GM18873 (cell line): ENCODE data around the gene MYO18A.
"Not testable (repeated sequence)": the region's sequence is repeated elsewhere in the genome, so short reads cannot be mapped to it uniquely, and the experiment has no call there.

Experiments used
- ATAC-seq: cut with Tn5 transposase; IDR thresholded peaks from one replicate; pipeline ENCODE4 v1.9.1; 2021; ENCODE audit warnings: mild to moderate bottlenecking, moderate library complexity, moderate number of reproducible peaks; ENCODE audit not compliant: unreplicated experiment, low FRiP score

MYO18A gene, protein sequence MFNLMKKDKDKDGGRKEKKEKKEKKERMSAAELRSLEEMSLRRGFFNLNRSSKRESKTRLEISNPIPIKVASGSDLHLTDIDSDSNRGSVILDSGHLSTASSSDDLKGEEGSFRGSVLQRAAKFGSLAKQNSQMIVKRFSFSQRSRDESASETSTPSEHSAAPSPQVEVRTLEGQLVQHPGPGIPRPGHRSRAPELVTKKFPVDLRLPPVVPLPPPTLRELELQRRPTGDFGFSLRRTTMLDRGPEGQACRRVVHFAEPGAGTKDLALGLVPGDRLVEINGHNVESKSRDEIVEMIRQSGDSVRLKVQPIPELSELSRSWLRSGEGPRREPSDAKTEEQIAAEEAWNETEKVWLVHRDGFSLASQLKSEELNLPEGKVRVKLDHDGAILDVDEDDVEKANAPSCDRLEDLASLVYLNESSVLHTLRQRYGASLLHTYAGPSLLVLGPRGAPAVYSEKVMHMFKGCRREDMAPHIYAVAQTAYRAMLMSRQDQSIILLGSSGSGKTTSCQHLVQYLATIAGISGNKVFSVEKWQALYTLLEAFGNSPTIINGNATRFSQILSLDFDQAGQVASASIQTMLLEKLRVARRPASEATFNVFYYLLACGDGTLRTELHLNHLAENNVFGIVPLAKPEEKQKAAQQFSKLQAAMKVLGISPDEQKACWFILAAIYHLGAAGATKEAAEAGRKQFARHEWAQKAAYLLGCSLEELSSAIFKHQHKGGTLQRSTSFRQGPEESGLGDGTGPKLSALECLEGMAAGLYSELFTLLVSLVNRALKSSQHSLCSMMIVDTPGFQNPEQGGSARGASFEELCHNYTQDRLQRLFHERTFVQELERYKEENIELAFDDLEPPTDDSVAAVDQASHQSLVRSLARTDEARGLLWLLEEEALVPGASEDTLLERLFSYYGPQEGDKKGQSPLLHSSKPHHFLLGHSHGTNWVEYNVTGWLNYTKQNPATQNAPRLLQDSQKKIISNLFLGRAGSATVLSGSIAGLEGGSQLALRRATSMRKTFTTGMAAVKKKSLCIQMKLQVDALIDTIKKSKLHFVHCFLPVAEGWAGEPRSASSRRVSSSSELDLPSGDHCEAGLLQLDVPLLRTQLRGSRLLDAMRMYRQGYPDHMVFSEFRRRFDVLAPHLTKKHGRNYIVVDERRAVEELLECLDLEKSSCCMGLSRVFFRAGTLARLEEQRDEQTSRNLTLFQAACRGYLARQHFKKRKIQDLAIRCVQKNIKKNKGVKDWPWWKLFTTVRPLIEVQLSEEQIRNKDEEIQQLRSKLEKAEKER (N-terminal part only)

DNA sequence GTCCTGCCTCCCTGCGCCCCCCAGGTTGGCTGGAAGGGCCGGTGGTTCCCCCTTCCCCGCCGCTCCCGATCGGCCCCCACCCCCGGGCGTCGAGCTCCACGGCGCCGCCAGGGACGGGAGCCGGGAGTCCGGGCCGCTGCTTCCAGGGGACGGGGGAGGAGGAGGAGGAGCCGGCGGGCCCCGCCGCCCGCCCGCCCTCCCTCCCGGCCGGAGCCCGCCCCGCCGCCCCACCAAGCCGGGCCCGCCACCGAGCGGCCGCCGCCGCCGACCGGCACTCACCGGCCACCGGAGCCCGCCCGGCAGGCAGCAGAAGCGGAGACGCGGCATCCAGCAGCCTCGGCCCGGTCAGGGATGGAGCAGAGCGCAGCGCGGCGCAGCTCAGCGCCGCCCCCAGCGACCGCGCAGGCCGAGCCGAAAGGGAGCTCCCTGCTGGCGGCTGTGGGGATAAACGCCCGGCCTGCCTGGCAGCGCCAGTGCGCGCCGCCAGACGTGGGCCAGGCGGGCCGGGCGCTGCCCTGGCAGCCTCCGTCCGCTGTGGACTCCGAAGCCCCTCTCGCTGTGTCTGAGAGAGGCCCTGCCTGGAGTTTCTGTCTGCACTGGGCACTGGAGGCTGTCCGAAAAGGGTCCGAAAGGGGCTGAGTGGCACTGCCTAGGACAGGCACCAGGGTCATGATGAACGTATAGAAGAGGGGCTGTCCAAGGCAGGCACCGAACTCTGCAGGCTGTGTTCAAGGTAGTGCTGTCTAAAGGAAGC, at the start of gene MYO18A:
Gene MYO18A (minus strand): TSS at position 365 of the 754 bp plus-strand sequence. CDS start 13,458 bp downstream, outside the sequence.
- peak; percentile 62 for ATAC-seq

DNA sequence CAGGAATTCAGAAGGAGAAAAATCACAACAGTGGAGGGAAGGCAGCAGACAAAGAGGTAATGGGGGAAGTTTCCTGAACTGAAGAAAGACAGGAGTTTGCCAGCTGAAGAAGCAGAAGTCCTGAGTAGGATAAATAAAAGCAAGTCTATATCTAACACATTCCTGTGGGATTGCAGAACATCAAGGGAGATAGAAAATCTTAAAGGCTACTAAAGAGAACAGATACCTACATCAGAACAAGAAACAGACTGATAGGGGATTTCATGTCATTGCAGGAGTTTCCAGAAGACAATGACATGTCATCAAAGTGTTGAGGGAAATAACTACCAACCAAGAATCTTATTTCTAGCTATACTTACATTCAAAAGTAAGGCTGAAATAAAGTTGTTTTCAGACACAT, 45.2 kb upstream of the MYO18A start:
- ATAC-seq, result no peak

DNA sequence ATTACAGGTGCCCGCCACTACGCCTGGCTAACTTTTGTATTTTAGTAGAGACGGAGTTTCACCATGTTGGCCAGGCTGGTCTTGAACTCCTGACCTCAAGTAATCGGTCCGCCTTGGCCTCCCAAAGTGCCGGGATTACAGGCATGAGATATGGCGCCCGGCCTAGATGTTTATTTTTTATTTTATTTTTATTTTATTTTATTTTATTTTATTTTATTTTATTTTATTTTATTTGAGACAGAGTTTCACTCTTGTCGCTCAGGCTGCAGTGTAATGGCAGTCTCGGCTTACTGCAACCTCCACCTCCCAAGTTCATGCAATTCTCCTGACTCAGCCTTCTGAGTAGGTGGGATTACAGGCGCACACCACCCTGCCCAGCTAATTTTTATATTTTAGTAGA, 41.1 kb upstream of the MYO18A start:
- not testable (repeated sequence) for ATAC-seq

DNA sequence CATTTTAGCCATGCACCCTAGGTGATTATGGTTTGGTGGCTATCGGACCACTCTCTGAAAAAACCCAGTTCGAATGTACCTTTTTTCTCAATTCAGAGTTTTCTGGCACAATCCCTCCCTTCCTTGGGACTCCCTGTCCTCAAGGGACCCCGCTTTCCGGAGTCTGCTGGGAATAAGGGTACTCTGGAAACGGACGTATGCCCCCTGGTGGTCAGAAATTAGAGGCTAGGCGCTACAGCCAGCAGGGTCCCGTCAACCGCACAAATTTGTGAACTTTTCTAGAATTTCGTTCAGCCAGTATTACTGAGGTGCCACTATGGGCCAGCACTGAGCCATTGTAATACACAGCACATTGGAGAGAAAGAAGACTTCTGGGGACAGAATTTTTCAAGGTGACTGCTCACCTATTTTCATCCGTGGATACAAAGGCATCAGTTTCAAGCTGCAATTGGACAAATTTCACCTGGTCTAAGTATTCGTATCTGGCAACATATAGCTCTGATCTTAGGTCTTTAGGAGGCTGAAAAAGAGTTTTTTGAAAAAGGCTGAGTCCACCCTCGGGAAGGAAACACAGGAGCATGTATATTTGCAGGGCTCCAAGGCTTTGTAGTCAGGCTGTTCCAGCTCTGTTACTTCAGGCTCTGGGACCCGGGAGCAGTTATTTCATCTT, 39.3 kb upstream of the MYO18A start:
- no peak for ATAC-seq

DNA sequence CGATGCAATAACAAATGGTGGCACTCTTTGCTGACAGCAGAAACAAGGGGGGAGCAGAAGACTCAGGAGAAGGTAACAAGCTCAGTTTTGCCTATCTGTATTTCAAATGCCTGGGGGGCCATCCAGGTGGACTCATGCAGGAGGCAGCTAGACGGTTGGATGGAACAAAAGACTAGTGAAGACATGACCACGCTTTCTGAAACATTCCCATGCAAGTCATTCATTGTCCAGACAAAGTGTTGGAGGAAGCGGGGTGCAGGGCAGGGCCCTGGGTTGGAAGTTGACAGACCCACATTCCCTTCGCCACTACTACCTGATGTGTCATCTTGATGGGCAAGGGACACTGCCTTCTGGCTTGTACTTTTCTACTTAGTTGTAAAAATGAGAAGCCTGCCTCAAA, 36.7 kb upstream of the MYO18A start:
- ATAC-seq, result no peak

DNA sequence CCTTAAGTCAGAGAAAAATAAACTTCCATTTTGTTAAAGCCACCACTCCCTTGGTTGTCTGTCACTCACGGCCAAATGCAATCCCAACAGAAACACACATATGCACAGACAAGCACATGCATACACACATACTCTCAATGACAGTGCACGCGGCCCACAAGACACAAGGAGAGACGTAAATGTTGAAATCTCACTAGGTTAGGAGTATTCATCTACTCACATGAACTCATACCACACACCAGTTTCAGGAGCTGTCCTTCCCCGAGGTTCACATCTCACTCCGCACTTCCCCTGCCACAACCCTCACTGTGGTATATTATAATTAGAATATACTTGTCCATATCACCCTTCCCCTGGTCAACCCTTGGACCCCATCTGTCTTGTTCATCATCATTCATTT, 36.0 kb upstream of the MYO18A start:
- no peak for ATAC-seq

DNA sequence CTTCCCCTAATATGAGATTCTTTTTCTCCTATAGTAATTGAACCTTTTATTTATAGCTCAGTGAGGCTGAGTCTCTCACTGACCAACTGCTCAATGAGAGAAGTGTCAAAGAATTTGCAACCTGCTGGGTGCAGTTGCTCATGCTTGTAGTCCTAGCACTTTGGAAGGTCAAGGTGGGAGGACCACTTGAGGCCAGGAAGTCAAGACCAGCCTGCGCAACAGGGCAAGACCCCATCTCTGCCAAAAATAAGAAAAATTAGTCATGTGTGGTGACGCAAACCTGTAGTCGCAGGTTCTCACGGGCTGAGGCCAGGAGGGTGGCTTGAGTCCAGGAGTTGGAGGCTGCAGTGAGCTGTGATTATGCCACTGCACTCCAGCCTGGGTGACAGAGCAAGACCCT, 35.5 kb upstream of the MYO18A start:
- ATAC-seq, result no peak

DNA sequence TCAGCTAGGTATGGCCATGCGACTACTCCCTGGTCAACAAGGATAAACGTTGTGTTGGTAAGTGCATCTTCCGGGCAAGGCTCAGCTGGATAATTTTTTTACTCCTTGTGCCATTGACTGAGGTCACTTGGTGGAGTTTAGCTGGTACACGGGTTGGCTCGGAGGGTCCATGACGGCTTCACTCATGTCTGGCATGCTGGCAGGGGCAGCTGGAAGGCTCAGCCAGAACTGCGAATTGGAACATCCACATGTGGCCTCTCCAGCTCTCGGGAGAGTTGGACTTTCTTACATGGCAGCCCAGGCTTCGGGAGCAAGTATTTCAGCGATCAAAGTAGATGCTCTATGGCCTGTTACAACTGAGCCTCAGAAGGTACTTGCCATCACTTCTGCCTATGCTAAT, 35.0 kb upstream of the MYO18A start:
- no peak for ATAC-seq

DNA sequence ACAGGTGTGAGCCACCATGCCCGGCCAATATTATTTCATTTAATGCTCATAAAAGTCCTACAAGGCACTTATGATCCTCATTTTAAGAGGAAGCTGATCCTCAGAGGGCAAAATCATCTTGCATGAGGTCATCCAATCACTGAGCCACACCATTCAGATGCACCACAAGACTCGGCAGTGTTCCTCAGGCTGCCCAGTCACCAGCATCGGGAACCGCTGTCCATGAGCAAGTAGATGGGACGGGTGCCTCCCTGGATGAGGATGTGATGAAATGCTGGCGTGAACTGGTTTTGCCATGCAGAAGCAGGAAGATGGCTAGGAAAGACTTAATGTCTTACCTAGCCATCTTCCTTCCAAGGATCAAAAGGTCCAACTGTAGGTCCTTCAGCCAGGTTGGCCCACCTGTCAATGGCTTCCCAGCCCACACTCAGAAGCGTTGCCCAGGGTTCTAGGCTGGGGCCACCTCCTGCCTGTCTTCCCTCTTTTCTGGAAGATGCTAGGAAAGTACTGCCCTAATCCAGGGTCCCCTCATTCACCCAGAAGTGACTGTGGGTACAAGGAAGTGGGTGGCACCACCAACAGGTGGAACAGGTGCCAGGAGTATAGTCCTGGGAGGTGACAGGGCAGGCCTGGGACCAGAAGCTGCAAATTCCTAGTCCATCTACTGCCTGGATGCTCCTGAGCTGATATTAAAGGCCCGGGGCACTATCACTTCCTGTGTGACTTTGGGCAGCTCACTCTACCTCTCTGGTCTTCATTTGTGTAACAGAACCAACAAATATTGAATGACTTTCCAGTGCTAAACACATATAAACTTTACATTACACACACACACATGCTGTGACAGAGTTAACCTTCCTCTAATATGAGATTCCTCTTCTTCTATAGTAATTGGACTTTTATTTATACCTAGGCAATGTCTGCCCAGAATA, 34.3 kb upstream of the MYO18A start:
- ATAC-seq, result no peak

DNA sequence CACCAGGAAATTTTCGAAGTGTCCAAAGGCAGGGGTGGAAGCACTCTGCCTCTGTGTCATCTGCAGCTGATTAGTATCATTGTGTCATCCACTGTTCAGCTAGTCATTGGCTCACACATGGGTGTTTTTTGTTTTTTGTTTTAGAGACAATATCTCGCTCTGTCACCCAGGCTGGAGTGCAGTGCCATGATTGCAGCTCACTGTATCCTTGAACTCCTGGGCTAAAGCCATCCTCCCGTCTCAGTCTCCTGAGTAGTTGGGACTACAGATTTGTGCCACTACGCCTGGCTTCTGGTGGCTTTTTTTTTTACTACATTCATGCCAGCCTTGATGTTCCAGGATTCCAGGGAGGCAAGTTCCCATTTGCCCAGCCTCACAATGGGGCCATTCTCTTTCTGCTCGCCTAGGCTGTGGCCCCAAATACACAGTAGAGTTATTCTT, 32.5 kb upstream of the MYO18A start:
- ATAC-seq, result no peak

DNA sequence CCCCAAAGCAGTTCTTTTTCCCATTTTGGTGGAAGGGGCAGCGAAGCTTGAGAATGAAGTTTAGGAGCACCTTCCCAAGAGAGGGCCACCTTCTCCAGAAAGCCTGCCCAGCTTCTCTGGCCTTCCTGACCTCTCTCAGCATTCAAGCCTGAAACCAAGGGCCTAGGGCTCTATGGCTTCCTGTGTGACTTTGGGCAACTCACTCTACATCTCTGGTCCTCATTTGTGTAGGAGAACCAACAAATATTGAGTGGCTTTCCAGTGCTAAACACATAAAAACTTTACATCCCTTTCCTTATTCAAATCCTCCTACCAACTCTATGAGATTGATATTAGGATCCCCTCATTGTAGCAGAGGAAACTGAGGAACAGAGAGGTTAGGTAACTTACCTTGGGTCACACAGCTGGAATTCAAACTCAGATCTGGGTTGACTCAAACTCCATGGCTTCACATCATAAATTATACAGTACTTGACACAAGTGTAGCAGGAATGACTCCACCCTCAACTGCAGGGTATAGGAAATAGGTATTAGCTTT, 32.0 kb upstream of the MYO18A start:
- ATAC-seq, result no peak

DNA sequence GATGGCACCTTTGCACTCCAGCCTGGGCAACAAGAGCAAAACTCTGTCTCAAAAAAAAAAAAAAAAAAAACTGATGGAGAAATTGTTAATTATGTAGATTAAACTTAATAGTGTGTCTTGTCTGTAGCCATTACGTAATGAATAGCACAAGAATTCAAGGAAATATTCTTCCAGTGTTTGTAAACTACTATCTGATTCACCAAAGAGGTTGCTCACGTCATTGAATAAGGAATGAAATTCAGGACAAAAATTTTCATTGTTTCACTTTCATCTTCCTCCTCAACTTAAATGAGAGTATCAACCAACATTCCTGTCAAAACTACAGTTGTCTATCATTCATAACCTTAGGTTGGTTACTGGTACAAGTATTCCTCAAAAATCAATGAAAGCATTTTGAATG, 30.7 kb upstream of the MYO18A start:
- no peak for ATAC-seq

DNA sequence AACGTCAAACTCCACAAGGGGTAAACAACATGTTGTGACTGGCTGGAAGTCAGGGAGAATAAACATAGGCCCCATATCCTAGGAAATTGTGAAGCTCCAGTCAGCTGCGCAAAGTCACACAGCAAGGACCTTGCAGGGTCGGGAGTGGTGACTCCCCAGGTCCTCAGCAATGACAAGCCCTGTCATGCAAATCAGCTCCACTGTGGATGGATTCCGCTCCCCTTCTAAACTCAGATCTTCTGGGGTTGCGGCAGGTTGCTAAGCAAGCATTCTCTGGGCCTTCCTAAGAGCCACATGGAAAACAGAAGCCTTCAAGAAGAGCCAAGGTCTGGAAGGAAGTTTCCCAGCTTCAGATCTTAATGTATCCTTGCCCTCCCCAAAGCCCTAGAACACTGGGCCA, 28.9 kb upstream of the MYO18A start:
- no peak for ATAC-seq

DNA sequence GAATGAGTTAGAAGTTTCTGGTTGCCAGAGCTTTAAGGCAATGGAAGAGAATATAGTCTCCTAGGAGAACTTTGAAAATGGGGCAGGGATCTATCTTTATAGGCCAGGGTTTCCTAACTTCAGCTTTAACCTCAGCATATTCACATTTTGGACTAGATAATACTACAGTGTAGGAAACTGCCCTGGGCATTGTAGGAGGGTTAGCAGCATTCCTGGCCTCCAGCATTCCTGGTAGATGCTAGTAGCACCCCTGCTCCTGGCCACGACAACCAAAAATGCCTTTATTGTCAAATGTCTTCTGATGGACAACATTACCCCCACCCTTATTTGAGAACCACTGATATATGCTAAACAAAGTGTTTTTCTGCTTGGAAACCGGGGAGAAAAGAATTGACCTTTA, 27.8 kb upstream of the MYO18A start:
- ATAC-seq, result no peak

DNA sequence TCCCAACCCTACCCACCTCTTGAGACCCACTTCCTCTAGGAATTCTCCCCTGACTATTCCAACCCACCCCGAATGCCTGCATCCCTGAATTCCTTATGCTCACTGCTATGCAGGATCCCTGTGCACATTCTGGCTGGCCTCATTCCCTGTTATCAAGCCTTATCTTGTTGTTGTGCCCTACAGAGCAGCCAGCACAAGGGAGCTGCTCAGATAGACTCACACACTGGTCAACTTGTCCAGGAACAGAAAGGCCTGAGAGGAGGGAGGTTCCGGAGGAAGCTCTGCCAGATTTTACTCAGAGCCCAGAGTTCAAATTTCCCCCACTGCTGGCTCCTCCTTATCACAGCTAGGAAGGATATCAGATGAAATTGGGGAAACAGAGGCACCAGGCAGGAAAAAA, 24.8 kb upstream of the MYO18A start:
- ATAC-seq, result no peak

DNA sequence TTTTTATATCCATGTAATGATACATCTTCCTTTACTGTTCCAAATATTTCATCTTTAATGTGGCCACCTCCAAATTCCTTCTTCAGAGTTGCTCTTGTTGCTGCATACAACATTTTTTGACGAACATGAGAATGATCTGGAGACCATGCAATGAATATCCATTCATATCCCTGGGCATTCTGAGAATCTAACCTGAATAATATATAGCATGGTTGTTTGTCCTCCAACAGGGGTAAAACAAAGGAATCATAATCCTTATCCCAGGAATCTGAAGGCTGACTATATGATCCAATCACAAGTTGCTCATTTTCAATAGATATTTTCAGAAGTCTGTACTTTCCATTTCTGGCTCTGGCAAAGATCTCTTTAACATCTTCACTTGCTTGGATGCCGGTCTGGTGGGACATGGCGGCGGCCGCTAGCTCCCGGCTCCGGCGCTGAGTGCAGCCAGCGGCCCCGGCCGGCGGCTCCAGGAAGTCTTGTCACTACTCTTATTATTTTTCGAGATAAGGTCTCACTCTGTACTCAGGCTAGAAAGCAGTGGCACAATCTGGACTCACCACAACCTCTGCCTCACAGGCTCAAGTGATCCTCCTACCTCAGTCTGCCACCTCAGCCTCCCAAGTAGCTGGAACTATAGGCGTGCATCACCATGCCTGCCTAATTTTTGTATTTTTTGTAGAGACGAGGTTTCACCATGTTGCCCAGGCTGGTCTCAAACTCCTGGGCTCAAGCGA, 24.0 kb upstream of the MYO18A start:
- ATAC-seq, result not testable (repeated sequence)

DNA sequence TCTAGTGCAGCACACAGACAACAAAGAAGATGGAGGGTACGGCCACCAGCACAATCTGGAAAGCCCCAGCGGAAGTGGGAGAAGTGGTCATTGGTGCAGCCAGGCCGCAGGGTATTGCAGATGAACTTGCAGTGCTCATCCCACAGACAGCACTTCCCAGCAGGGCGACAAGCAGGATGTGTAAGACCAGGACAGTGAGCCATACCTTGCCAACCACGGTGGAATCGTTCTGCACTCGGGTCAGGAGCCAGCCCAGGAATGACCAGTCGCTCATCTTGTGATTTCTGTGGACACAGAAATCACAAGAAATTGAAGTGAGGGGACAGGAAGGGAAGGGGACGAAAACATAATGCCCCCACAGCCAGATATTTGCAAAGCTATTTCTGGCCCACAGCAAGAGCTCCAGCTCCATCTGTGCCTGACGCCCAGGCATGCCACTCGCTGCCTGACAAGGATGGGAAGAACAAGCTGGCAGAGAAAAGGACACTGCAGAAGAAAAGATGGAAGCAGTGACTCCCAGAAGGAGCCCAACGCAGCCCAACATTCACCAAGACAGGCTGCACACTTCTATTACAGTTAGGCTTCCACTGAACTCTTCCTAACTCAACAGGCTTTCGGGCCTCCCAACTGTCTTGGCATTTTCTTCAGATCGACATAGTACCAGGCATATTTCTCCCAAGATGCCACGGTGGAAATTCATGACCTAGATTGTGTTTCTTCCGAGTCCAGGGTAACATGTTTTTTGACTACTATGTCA, 17.5 kb upstream of the MYO18A start:
- no peak for ATAC-seq
